Osteocyte (in vitro differentiated cells): ENCODE measurements around the gene ZNF57. TPM values are rescaled to one million over a fixed set of nuclear protein-coding genes. Genes with fewer than 3 reads are reported as not detected.
"Not testable (repeated sequence)": the region's sequence is repeated elsewhere in the genome, so short reads cannot be mapped to it uniquely, and the experiment has no call there.

Experiments
- DNase-seq: peaks from one replicate; pipeline ENCODE4 v3.0.0; 2021; ENCODE audit warnings: mixed read lengths; ENCODE audit not compliant: unreplicated experiment; ENCODE audit errors: extremely low spot score
- H3K27ac Mint-ChIP-seq: one replicate; pipeline ENCODE4 v1.8.0; 2021; ENCODE audit warnings: mild to moderate bottlenecking, mixed read lengths; ENCODE audit not compliant: unreplicated experiment
- H3K27me3 Mint-ChIP-seq: one replicate; pipeline ENCODE4 v1.8.0; 2021; ENCODE audit warnings: mixed read lengths; ENCODE audit not compliant: unreplicated experiment
- H3K36me3 Mint-ChIP-seq: one replicate; pipeline ENCODE4 v1.8.0; 2021; ENCODE audit warnings: mixed read lengths; ENCODE audit not compliant: unreplicated experiment
- H3K4me1 Mint-ChIP-seq: one replicate; pipeline ENCODE4 v1.8.0; 2021; ENCODE audit warnings: mixed read lengths; ENCODE audit not compliant: unreplicated experiment
- H3K4me3 Mint-ChIP-seq: one replicate; pipeline ENCODE4 v1.8.0; 2021; ENCODE audit warnings: mild to moderate bottlenecking, moderate library complexity, mixed read lengths; ENCODE audit not compliant: unreplicated experiment
- H3K9me3 Mint-ChIP-seq: one replicate; pipeline ENCODE4 v1.8.0; 2021; ENCODE audit warnings: mixed read lengths; ENCODE audit not compliant: unreplicated experiment
- total RNA-seq: library from RNA; stranded (reverse); gene quantifications from 2 replicates; pipeline ENCODE4 v1.2.1, GENCODE V29; 2021
- TF ChIP-seq, protein P1 (sequence below): fragments of 200-600 bp; sonication (generic); IDR thresholded peaks from 2 replicates; pipeline ENCODE4 v1.5.0; 2021; ENCODE audit warnings: antibody characterized with exemption, mild to moderate bottlenecking, moderate library complexity

Gene ZNF57
- total RNA-seq, 1 donor from 2014 or later = 4.0 TPM

DNA sequence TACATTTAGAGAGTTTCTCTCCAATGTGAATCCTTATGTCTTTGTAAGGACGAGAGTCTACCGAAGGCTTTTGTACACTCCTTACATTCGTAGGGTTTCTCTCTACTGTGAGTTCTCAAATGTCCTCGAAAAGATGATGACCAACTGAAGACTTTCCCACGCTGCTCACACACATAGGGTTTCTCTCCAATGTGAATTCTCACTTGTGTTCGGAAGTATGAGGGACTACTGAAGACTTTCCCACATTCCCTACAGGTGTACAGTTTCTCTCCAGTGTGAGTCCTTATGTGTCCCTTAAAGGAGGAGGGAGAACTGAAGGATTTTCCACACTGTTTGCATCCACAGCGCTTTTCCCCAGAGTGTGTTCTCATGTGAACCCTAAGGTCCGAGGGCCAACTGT, 4.0 kb upstream of the ZNF57 start:
- Mint-ChIP-seq H3K4me1 (peaks cover 5% of the 10 kb centered on the region), H3K27me3 (peaks cover 3% of the 10 kb centered on the region), H3K36me3 (no peaks in the 10 kb centered on the region), H3K27ac (no peak overlapping the region), H3K4me3 (no peak overlapping the region), H3K9me3 (no peaks in the 10 kb centered on the region)
- DNase-seq = no peak
- TF ChIP-seq, protein P1, sequence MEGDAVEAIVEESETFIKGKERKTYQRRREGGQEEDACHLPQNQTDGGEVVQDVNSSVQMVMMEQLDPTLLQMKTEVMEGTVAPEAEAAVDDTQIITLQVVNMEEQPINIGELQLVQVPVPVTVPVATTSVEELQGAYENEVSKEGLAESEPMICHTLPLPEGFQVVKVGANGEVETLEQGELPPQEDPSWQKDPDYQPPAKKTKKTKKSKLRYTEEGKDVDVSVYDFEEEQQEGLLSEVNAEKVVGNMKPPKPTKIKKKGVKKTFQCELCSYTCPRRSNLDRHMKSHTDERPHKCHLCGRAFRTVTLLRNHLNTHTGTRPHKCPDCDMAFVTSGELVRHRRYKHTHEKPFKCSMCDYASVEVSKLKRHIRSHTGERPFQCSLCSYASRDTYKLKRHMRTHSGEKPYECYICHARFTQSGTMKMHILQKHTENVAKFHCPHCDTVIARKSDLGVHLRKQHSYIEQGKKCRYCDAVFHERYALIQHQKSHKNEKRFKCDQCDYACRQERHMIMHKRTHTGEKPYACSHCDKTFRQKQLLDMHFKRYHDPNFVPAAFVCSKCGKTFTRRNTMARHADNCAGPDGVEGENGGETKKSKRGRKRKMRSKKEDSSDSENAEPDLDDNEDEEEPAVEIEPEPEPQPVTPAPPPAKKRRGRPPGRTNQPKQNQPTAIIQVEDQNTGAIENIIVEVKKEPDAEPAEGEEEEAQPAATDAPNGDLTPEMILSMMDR = no peak

DNA sequence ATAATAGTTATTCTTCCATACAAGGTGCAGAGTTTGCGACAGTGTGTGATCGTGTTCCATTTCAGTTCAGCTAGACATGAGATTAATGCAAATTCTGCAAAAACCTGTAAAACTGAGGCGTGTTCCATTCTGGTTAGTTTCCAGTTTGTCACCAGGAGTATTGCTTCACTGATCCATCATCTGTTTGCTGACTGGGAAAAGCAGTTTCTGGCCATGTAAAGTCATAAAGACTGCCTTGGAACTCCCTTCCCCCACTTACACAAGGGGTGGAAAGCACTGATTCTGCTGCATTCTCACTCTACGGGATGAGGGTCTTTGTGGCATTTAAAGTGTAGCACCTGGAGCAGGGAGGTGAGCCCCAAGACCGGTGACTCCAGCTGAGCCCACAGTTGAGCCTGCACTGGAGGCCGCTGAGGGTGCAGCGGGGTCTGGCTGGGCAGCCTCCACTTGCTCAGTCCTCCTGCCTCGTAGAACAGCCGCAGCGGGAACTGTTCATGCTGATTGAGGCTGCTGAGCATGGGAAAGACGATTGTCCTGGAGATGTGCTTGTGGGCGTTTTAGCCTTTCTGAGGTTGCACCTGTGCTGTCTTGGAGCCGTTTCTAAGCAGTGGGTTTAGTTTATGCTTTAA, 2.0 kb downstream of the ZNF57 start:
- no peak overlapping the region for H3K27ac Mint-ChIP-seq
- DNase-seq = no peak
- no peaks in the 10 kb centered on the region for H3K9me3 Mint-ChIP-seq
- TF ChIP-seq, protein P1 = no peak
- peaks cover 14% of the 10 kb centered on the region for H3K4me1 Mint-ChIP-seq
- no peaks in the 10 kb centered on the region for H3K27me3 Mint-ChIP-seq
- H3K4me3 Mint-ChIP-seq = peak overlapping the region; percentile 99
- H3K36me3 Mint-ChIP-seq = no peaks in the 10 kb centered on the region

DNA sequence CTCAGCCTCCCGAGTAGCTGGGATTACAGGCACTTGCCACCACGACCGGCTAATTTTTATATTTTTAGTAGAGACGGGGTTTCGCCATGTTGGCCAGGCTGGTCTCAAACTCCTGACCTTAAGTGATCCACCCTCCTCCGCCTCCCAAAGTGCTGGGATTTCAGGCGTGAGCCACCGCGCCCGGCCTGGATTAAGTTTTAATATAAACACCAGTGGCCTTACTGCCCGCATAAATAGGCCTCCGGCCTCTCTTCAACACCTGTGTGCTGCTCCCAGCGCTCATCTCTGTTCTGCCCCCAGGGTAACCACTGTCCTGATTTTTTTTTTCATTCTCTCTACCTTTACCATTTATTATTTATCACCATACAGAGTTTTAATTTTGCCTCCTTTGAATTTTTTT, 2.6 kb downstream of the ZNF57 start:
- not testable (repeated sequence) for H3K4me3 Mint-ChIP-seq, DNase-seq, H3K9me3 Mint-ChIP-seq, H3K27ac Mint-ChIP-seq, H3K36me3 Mint-ChIP-seq, H3K27me3 Mint-ChIP-seq
- peaks cover 14% of the 10 kb centered on the region for H3K4me1 Mint-ChIP-seq

DNA sequence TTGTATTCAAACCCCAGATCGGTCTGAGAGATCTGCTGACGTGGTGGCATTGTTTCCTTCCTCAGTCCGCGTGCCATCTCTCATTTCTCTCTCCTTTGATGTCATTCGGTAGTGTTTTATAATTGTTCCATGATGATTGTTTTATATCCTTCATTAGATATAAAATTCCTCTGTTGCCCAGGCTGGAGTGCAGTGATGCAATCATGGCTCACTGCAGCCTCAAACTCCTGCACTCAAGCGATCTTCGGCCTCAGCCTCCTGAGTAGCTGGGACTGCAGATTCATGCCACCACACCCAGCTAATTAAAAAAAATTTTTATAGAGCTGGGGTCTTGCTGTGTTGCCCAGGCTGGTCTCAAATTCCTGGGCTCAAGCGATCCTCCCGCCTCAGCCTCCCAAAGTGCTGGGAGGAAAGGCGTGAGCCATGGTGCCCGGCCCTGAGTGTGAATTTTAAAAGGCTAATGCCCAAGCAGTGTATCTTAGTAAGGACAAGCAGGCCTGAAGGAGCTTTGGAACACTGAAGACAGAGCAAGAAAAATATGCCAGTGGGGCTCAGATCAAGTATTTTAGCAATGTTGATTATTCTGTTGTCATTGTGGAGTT, 5.3 kb downstream of the ZNF57 start:
- Mint-ChIP-seq H3K36me3 (peaks cover 6% of the 10 kb centered on the region), H3K27me3 (no peaks in the 10 kb centered on the region), H3K27ac (no peak overlapping the region), H3K9me3 (no peaks in the 10 kb centered on the region), H3K4me3 (no peak overlapping the region), H3K4me1 (peaks cover 17% of the 10 kb centered on the region)
- no peak for DNase-seq
- TF ChIP-seq, protein P1 = no peak

DNA sequence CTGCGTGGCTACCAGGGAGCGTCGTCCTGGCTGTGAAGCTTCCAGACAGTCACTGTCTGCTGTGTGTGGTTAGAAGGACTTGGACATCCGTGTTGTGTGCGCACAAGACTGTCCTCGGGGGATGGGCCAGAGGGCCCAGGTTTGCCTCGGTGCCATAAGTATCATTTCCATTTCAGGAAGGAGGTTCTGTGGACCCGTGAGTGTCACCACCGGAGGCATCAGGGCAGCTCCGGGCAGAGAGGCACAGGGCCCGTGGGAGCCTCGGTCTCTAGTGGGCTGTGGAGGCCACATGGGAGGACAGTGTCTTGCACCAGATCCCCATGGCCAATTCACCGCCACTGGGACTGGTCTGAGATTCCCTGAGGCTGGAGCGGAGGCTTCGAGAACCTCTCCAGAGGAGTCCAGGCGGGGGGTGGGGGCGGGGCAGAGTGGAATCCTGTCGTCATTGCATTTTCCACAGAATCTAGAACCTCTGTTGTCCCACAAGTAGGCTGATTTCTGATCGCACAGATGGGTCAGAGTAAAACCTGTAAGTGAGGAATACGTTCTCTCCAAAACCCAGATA, 6.0 kb downstream of the ZNF57 start:
- no peak overlapping the region for H3K27ac Mint-ChIP-seq
- TF ChIP-seq, protein P1 = no peak

More for the DNA sequence above, 6.0 kb downstream of the ZNF57 start:
- DNase-seq = no peak
- Mint-ChIP-seq H3K9me3 (peaks cover 1% of the 10 kb centered on the region), H3K4me1 (peaks cover 16% of the 10 kb centered on the region), H3K36me3 (peaks cover 7% of the 10 kb centered on the region), H3K27me3 (no peaks in the 10 kb centered on the region), H3K4me3 (no peak overlapping the region)
